HG03280 (cell line): ENCODE results near the gene CEP83.

Source experiments
- ATAC-seq: cut with Tn5 transposase; IDR thresholded peaks from one replicate; pipeline ENCODE4 v1.9.1; 2021; ENCODE audit warnings: mild to moderate bottlenecking, moderate library complexity; ENCODE audit not compliant: unreplicated experiment

CEP83 gene

DNA sequence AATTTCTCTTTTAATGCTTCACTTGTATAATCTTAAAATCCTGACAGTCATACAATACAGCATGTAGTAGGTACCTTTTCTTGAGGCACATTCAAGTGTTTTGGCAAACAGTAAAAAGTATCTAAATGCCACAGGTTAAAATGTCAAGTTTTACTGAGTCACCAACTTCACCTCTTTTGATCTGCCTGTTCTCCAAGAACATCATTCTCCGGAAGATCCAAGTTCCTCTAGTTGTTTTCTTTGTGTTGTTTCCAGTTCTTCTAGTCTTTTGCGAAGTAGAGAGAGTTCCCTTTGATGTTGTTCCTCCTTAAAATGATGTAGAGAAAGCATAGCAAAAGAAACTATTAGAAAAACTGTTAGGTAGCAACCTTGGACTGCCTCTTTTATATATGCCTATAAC lies 151.1 kb downstream of the CEP83 start:
- ATAC-seq = no peak

DNA sequence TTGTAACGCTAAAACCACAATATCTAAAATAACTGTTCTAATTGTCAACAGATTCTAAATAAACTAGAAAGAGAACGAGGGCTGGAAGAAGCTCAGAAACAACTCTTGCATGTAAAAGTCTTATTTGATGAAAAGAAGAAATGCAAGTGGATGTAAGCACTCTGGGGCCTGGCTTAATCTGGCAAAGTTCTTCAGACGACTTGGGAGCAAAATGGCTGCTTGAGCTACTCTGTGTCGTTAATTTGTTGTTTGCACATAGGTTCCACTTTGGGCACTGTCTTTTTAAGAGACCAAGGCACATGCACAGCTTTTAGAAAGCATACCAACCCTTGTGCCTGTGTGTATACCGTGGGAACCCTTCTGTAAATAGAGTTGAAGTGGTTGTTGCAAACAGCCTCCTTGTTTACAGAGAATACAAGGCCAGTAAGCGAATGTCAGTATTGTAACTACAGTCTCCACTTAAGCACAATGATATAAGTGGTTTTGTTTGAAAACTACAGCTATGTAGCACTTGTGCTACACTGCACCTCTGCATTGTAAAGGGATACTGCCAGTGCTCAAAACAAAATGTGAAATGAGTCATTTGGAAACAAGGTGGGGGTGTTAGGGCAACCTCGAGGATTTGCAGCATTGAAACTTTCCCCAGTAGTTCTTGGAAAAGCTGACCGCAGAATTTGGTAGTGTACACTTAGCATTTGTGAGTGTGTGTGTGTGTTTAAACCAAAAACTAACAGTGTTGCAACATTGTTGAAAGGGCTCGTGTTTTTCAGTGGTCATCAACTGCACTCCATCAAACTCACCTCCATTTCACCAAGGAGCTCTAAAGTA lies 154.3 kb downstream of the CEP83 start:
- peak; percentile 42 for ATAC-seq

GRCh38 chr12:94304566-94305061 lies 155.1 kb downstream of the CEP83 start:
- no peak for ATAC-seq

DNA sequence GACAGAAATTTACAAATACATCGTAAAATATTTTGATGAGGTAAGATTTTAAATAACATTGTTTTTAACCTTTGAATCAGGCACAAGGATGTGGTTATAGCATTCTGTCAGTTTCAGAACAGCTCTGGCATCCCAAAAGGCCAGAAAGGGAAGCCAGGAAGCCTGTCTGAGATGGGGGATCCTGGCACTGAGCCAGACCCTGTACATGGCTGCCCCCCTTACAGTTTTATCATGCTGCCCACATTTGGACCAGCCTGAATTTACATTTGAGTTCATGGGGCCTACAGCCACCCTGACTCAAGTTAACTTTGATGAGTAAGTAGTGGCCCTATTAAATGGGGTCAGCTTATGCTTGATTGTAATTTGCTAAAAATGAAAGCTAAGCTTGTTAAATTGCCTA lies 155.7 kb downstream of the CEP83 start:
- ATAC-seq = no peak

GRCh38 chr12:94299846-94300245 lies 159.8 kb downstream of the CEP83 start:
- no peak for ATAC-seq

DNA sequence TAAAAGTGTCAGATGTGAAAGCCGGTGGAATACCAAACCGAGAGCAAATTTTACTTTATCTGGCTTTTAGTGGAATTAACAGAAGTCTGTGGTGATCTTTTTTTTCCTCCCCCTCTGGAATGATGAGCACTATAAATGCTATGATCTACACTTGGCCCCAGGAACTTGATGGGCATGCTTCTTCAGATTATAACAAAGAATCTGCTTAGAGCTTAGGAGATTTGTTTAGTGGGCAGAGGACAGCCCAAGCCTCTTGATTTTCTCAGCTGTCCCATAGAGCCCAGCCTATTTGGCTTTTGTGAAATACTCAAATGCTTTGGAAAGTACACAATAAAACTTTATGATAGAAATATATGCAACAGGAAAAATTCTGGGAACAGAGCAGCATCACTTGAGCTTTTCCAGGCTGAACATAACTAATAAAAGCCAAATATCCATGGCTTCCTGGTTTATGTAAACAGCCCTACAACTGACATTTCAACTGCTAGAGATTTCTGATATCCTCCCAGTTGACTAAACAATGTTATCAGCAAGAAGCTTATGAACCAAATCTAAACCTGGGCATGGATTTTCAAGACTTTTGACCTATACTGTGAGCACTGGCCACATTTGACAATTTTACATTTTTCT lies 161.7 kb downstream of the CEP83 start:
- ATAC-seq = no peak

- no peak for ATAC-seq
Measured at GRCh38 chr12:94297096-94297699, 162.5 kb downstream of the CEP83 start.

GRCh38 chr12:94290353-94290752 lies 169.3 kb downstream of the CEP83 start:
- ATAC-seq = no peak

DNA sequence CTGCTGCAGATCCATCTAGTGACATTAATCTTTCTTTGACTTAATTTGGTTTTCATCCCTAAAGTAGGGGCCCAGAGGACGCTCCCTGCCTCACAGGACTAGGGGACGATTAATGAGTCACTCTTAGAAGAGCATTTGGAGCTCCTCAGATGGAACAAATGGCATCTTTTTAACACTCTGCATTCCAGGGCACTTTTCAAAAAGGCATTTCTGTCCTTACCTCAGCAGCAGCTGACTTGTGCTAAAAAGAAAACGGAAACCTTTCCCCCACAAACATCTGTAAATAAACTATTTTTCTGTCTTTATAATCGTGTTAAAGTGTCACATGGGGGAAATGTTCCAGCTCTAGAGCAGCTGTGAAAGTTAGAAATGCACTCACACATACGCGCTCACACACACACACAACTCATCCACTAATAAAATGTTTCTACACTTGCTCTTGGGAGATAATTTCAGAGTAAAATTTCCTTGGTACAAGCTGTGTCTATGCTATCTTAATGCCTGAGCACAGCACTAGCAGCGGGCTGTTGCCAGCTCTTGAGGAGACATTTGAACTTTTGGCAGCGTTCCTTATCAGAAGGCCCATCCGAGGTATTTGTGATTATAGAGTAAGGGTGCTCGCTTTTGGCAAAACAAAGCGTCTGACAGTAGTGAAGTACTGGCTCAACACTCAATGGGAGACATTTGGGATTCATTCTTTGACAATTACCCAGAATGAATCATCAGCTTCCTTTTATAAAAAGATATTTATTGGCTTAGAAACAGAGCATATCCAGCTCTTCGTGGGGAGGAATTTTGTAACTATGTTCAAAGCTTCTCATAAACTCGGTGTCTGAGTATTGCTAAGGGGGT lies 170.0 kb downstream of the CEP83 start:
- ATAC-seq = no peak

- no peak for ATAC-seq
Measured at GRCh38 chr12:94287245-94287628, 172.4 kb downstream of the CEP83 start.

GRCh38 chr12:94286583-94287244 lies 173.0 kb downstream of the CEP83 start:
- ATAC-seq = no peak

- ATAC-seq = no peak
Measured at GRCh38 chr12:94285943-94286582, 173.6 kb downstream of the CEP83 start.

DNA sequence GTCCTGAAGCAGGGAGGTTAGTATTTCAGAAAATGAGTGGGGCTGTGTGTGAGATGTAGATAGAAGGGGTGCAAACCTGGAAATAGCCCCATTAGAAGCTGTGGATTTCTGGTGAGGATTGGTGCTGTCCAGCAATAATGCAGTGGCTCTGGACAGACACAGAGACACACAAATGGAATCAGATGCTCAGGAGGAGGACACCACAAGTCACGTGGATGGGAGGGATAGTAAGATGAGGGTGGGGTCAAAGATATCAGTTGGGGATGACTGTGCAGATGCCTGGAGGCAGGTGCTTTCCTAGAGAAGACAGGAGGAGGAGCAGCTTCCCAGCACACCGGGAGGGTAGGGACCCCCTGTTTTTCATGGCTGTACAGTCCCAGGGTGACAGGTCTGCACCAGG lies 174.8 kb downstream of the CEP83 start:
- ATAC-seq = no peak

- no peak for ATAC-seq
Measured at GRCh38 chr12:94284046-94284445, 175.6 kb downstream of the CEP83 start.

DNA sequence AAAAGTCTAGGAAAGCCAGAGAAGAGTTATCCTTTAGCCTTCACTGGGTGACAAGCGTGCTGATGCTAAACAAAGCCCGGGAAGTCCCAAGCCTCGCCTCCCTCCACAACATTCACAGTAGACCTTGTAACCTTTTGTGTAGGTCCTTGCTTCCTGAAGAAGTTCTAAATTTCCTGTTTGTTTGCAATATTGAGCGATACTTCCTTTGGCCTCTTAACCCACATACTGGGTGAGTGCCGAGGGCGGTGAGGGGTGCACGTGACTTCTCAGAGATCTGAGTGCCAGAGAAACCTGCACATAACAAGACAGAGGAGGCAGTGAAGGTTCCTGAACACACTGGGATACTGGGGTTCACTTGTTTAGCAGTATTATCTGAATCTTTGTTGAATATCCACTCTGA lies 177.0 kb downstream of the CEP83 start:
- no peak for ATAC-seq

DNA sequence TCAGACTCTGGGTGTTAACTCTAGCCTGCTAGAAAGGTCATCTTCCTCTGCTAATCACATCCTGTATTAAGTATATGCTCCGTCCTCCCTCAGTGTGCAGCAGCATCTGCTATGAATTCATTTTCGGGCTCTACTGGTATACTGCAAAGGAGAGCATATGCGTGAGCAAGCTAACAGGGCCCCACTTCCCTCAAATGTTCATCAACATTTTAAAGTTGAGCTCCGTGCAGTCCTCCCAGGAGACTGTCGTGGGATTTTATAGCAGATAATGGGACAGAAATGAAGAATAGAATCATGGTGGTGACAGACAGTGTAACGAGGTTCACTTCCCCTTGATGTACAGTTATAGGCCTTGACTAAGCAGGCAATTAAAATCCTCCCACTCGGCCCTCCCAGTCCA lies 179.6 kb downstream of the CEP83 start:
- ATAC-seq = no peak

DNA sequence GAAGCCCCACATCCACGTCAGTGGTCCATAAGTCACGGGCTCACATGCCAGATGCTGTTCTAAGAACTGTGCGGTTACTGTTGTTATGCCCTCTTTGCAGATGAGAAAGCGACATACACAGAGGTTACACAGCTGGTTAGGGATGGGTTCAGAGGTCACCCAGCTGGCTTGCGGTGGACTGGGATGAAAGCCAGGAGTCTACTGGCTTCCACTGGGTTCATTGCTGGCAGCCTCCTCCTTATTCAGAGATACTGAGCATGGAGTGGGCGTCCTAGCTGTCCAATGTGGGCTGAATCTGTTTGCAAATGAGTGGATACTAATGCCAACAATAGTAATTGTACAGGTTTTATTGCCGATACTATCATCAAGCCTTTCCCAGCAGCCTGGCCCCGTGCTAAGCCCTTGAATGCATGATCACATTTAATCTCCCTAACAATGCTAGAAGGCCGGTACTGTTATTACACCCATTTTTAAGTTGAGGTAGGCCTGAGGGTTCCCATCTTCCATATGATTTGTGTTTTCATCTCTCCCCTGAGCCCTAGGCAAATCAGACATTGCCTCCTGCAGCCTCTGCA lies 182.2 kb downstream of the CEP83 start:
- ATAC-seq = no peak

DNA sequence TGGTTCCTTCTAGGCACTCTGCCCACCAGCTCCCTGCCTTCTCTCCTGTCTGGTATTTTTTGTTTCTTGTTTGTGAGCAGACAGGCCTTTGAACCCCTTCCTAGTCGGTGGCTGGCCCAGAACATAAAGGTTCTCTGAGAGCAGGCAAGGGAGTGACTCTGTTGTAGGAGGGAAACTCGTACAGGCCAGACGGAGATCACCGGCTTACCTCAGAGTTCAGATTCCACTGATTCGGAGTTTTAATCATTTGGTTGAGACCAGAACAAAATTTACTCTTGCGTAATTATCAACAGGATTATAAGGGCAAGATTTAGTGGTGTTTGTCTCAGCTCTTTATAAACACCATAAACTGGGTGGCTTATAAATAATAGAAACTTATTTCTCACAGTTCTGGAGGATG lies 182.9 kb downstream of the CEP83 start:
- no peak for ATAC-seq

DNA sequence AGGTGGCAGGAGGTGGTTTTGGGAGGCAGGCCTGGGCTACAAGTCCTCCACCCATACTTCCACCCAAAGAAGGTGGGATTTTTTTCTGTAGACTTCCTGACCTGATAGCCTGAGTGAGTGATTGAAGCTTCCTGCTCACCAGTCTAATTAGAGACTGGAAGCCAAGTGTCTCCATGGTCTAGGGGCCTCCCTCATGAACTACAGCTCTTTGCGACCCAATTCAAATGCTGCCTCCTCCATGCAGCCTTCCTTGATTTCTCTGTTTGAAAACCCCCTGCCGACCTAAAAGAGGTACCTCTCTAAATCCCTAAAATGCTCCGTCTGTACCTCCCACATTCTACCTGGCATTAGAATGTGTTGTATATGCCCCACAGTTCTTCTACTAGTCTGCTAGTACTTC lies 186.4 kb downstream of the CEP83 start:
- ATAC-seq = no peak

- no peak for ATAC-seq
Measured at GRCh38 chr12:94272280-94272679, 187.4 kb downstream of the CEP83 start.
